SK-N-SH treated with all-trans-retinoic acid at 6 μM for 48 hours (cell line): Measurements from ENCODE around the gene ACER1.

Experiments used
- ATAC-seq: fragments of 200-7000 bp; cut with Tn5 transposase; 3 replicates; pipeline ENCODE4 v1.9.1; 2020; ENCODE audit warnings: mild to moderate bottlenecking, moderate library complexity
- ARNTL ChIP-seq: fragments of 450-650 bp; formaldehyde crosslinking; IDR thresholded peaks from 2 replicates; pipeline ENCODE4 v1.5.0; 2020; ENCODE audit warnings: low read depth, mild to moderate bottlenecking, moderate library complexity, borderline replicate concordance
- CSDC2 ChIP-seq: fragments of 250-450 bp; sonication (Bioruptor Pico); IDR thresholded peaks from 2 replicates; pipeline ENCODE4 v1.5.0; 2020; ENCODE audit warnings: mild to moderate bottlenecking, moderate library complexity
- CSRNP3 ChIP-seq: fragments of 250-450 bp; sonication (Bioruptor Pico); IDR thresholded peaks from 2 replicates; pipeline ENCODE4 v1.5.1; 2021; ENCODE audit warnings: mild to moderate bottlenecking, moderate library complexity
- ESRRG ChIP-seq: fragments of 250-450 bp; sonication (Bioruptor Pico); IDR thresholded peaks from 2 replicates; pipeline ENCODE4 v1.6.1; 2021; ENCODE audit warnings: mild to moderate bottlenecking
- GLIS3 ChIP-seq: fragments of 250-450 bp; sonication (Bioruptor Pico); IDR thresholded peaks from 2 replicates; pipeline ENCODE4 v1.5.0; 2020; ENCODE audit warnings: mild to moderate bottlenecking, moderate library complexity
- ISL1 ChIP-seq: fragments of 250-450 bp; sonication (Bioruptor Pico); IDR thresholded peaks from 2 replicates; pipeline ENCODE4 v2.1.2; 2022; ENCODE audit warnings: mild to moderate bottlenecking, moderate library complexity
- OSR1 ChIP-seq: fragments of 250-450 bp; sonication (Bioruptor Pico); IDR thresholded peaks from 2 replicates; pipeline ENCODE4 v1.8.0; 2022; ENCODE audit warnings: moderate library complexity, mild to moderate bottlenecking, inconsistent platforms
- PPARA ChIP-seq: fragments of 250-450 bp; sonication (Bioruptor Pico); IDR thresholded peaks from 2 replicates; pipeline ENCODE4 v1.5.0; 2020; ENCODE audit warnings: mild to moderate bottlenecking, borderline replicate concordance
- RARB ChIP-seq: fragments of 250-450 bp; sonication (Bioruptor Pico); IDR thresholded peaks from 2 replicates; pipeline ENCODE4 v1.8.0; 2021; ENCODE audit warnings: mild to moderate bottlenecking, moderate library complexity
- SNAI2 ChIP-seq: fragments of 250-450 bp; sonication (Bioruptor Pico); IDR thresholded peaks from 2 replicates; pipeline ENCODE4 v1.5.0; 2020; ENCODE audit warnings: mild to moderate bottlenecking, moderate library complexity
- TCF4 ChIP-seq: fragments of 250-450 bp; sonication (Bioruptor Pico); IDR thresholded peaks from 2 replicates; pipeline ENCODE4 v1.8.0; 2021; ENCODE audit warnings: mild to moderate bottlenecking, moderate library complexity, borderline replicate concordance
- ZFP30 ChIP-seq: fragments of 450-650 bp; formaldehyde crosslinking; IDR thresholded peaks from 2 replicates; pipeline ENCODE4 v1.5.0; 2022; ENCODE audit warnings: mild to moderate bottlenecking, moderate library complexity
- ZNF565 ChIP-seq: fragments of 450-650 bp; formaldehyde crosslinking; conservative IDR thresholded peaks from 2 replicates; pipeline ENCODE4 v1.5.0; 2020; ENCODE audit warnings: low read depth, mild to moderate bottlenecking, moderate library complexity
- ZNF70 ChIP-seq: fragments of 450-650 bp; formaldehyde crosslinking; IDR thresholded peaks from 2 replicates; pipeline ENCODE4 v1.5.0; 2020; ENCODE audit warnings: mild to moderate bottlenecking, moderate library complexity
- ZNF8 ChIP-seq: fragments of 450-650 bp; formaldehyde crosslinking; IDR thresholded peaks from 2 replicates; pipeline ENCODE4 v1.5.0; 2020; ENCODE audit warnings: mild to moderate bottlenecking, moderate library complexity
- TF ChIP-seq, protein P1 (sequence below): fragments of 250-450 bp; sonication (Bioruptor Pico); IDR thresholded peaks from 2 replicates; pipeline ENCODE4 v1.5.0; 2020; ENCODE audit warnings: mild to moderate bottlenecking, moderate library complexity
- TF ChIP-seq, protein P2 (sequence below): fragments of 250-450 bp; sonication (Bioruptor Pico); IDR thresholded peaks from 2 replicates; pipeline ENCODE4 v1.5.1; 2020; ENCODE audit warnings: low read depth, mild to moderate bottlenecking, moderate library complexity
- TF ChIP-seq, protein P3 (sequence below): fragments of 250-450 bp; sonication (Bioruptor Pico); IDR thresholded peaks from 2 replicates; pipeline ENCODE4 v1.8.0; 2020; ENCODE audit warnings: mild to moderate bottlenecking, moderate library complexity, borderline replicate concordance

Gene ACER1

DNA sequence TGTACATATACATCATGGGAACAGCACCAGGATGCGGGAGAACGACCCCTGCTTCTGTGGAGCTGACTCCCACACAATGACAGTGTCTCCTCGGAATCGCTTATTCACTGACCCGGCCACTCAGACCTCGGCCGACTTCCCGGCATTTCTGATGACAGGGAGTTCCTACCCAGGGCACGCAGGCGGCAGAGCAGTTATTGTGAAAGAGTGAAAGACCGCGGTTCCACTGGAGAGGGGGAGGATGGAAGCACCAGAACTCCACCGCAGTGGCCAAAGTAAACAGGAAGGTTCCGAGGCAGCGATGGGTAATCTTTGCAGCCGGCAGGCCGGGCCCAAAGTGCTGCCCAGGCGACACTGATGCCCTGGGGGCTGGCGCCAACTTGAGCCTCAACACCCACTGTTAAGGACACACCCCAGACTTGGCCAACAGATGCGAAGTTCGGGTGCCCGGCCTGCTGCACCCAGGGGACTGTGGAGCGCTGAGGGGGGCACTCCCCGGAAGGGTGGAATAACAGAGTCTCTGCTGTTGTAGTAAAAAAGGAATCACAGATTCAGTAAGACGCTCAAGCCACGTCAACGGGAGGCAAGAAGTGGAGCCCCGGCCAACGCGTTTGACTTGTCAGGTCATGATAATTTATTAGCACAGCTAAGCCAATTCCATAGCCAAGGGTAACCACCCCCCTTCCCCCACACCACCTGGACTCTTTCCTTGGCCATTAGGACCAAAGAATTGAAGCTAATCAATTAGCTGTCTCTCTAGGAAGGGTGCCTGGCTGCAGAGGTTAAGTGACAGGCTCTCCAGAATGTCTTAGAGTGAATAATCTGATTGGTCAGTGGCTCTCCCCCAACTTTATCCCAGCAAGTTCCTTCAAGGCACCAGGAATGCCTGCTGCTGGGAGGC, 59.5 kb downstream of the ACER1 start (continued):
- TF ChIP-seq, protein P1, sequence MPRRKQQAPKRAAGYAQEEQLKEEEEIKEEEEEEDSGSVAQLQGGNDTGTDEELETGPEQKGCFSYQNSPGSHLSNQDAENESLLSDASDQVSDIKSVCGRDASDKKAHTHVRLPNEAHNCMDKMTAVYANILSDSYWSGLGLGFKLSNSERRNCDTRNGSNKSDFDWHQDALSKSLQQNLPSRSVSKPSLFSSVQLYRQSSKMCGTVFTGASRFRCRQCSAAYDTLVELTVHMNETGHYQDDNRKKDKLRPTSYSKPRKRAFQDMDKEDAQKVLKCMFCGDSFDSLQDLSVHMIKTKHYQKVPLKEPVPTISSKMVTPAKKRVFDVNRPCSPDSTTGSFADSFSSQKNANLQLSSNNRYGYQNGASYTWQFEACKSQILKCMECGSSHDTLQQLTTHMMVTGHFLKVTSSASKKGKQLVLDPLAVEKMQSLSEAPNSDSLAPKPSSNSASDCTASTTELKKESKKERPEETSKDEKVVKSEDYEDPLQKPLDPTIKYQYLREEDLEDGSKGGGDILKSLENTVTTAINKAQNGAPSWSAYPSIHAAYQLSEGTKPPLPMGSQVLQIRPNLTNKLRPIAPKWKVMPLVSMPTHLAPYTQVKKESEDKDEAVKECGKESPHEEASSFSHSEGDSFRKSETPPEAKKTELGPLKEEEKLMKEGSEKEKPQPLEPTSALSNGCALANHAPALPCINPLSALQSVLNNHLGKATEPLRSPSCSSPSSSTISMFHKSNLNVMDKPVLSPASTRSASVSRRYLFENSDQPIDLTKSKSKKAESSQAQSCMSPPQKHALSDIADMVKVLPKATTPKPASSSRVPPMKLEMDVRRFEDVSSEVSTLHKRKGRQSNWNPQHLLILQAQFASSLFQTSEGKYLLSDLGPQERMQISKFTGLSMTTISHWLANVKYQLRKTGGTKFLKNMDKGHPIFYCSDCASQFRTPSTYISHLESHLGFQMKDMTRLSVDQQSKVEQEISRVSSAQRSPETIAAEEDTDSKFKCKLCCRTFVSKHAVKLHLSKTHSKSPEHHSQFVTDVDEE (CRISPR knock-in tag), result no peak
- TF ChIP-seq, protein P2, sequence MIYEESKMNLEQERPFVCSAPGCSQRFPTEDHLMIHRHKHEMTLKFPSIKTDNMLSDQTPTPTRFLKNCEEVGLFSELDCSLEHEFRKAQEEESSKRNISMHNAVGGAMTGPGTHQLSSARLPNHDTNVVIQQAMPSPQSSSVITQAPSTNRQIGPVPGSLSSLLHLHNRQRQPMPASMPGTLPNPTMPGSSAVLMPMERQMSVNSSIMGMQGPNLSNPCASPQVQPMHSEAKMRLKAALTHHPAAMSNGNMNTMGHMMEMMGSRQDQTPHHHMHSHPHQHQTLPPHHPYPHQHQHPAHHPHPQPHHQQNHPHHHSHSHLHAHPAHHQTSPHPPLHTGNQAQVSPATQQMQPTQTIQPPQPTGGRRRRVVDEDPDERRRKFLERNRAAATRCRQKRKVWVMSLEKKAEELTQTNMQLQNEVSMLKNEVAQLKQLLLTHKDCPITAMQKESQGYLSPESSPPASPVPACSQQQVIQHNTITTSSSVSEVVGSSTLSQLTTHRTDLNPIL (CRISPR knock-in tag), result no peak
- no peak for TF ChIP-seq GLIS3

GRCh38 chr19:6272913-6273600, 60.4 kb downstream of the ACER1 start:
- ATAC-seq, result no peak

DNA sequence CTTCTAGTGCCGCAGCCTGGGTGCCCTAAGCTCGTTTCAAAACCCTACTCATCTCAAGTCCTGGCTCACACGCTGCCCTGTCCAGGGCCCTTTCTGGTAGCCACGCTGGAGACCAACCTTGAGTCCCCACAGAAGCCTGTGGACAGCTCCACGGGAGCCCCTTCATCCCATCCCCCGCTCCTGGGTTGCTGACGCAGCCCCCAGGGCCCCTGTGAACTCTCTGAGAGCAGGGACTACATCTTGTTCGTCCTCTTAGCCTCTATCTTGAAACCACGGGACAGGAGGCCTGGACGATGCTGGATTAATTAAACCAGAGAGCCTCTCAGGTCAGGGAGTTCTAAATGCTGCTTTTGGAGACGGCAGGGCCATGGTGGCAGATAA, 61.0 kb downstream of the ACER1 start:
- ATAC-seq, result peak; percentile 11
- TF ChIP-seq GLIS3 (no peak), CSDC2 (CRISPR knock-in tag) (no peak), OSR1 (CRISPR knock-in tag) (no peak), ZNF8 (CRISPR knock-in tag) (no peak), ZFP30 (CRISPR knock-in tag) (no peak), ARNTL (CRISPR knock-in tag) (no peak), ISL1 (CRISPR knock-in tag) (no peak), ZNF70 (no peak), ESRRG (CRISPR knock-in tag) (no peak), ZNF565 (CRISPR knock-in tag) (no peak), PPARA (CRISPR knock-in tag) (no peak), CSRNP3 (CRISPR knock-in tag) (no peak)
- TF ChIP-seq, protein P1 (CRISPR knock-in tag), result no peak
- TF ChIP-seq, protein P2 (CRISPR knock-in tag), result no peak
- TF ChIP-seq, protein P3, sequence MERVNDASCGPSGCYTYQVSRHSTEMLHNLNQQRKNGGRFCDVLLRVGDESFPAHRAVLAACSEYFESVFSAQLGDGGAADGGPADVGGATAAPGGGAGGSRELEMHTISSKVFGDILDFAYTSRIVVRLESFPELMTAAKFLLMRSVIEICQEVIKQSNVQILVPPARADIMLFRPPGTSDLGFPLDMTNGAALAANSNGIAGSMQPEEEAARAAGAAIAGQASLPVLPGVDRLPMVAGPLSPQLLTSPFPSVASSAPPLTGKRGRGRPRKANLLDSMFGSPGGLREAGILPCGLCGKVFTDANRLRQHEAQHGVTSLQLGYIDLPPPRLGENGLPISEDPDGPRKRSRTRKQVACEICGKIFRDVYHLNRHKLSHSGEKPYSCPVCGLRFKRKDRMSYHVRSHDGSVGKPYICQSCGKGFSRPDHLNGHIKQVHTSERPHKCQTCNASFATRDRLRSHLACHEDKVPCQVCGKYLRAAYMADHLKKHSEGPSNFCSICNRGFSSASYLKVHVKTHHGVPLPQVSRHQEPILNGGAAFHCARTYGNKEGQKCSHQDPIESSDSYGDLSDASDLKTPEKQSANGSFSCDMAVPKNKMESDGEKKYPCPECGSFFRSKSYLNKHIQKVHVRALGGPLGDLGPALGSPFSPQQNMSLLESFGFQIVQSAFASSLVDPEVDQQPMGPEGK (CRISPR knock-in tag), result no peak

More at GRCh38 chr19:6272913-6273600, 60.4 kb downstream of the ACER1 start:
- no peak for TF ChIP-seq ARNTL (CRISPR knock-in tag)
- no peak for TF ChIP-seq RARB (CRISPR knock-in tag)
- no peak for TF ChIP-seq SNAI2
- TF ChIP-seq TCF4, result no peak
- TF ChIP-seq, protein P1 (CRISPR knock-in tag), result no peak
- no peak for TF ChIP-seq ZNF565 (CRISPR knock-in tag)
